Measurements from ENCODE around the gene KCNK7.

The KCNK7 gene

GRCh38 chr11:65580756-65581155 lies 14.8 kb downstream of the KCNK7 start:
- H3K4me2 ChIP-seq (ENCODE audit: low read depth, low read length, poor library complexity, severe bottlenecking) = no peak overlapping the region
- H4K20me1 ChIP-seq (ENCODE audit: low read depth, low read length) = no peaks in the 10 kb centered on the region
- no peak overlapping the region for H3K9ac ChIP-seq (ENCODE audit: low read length)
- no peaks in the 10 kb centered on the region for H3K9me2 ChIP-seq (replicated peaks; ENCODE audit: insufficient read depth, low read length)
- TF ChIP-seq EZH2phosphoT487 (conservative IDR thresholded peaks at IDR 0.05; ENCODE audit: low read length) = no peak
- TF ChIP-seq, protein P1, sequence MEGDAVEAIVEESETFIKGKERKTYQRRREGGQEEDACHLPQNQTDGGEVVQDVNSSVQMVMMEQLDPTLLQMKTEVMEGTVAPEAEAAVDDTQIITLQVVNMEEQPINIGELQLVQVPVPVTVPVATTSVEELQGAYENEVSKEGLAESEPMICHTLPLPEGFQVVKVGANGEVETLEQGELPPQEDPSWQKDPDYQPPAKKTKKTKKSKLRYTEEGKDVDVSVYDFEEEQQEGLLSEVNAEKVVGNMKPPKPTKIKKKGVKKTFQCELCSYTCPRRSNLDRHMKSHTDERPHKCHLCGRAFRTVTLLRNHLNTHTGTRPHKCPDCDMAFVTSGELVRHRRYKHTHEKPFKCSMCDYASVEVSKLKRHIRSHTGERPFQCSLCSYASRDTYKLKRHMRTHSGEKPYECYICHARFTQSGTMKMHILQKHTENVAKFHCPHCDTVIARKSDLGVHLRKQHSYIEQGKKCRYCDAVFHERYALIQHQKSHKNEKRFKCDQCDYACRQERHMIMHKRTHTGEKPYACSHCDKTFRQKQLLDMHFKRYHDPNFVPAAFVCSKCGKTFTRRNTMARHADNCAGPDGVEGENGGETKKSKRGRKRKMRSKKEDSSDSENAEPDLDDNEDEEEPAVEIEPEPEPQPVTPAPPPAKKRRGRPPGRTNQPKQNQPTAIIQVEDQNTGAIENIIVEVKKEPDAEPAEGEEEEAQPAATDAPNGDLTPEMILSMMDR (IDR thresholded peaks at IDR 0.05; ENCODE audit: insufficient read depth, low read length, poor library complexity, severe bottlenecking) = no peak
- H3K79me2 ChIP-seq (ENCODE audit: insufficient read depth, low read length) = no peaks in the 10 kb centered on the region
- no peaks in the 10 kb centered on the region for H3K9me3 ChIP-seq (ENCODE audit: insufficient read depth, low read length)
- no peaks in the 10 kb centered on the region for H3K36me3 ChIP-seq (ENCODE audit: low read length)
- H3K27ac ChIP-seq (ENCODE audit: low read depth, low read length) = no peak overlapping the region
- no peak overlapping the region for H2AFZ ChIP-seq (ENCODE audit: low read depth, low read length, severe bottlenecking)
- no peaks in the 10 kb centered on the region for H3K27me3 ChIP-seq (ENCODE audit: low read length)
- no peak overlapping the region for H3K4me3 ChIP-seq (ENCODE audit: insufficient read depth, low read length, poor library complexity, severe bottlenecking)
- no peaks in the 10 kb centered on the region for H3F3A ChIP-seq (ENCODE audit: insufficient read depth)

GRCh38 chr11:65580031-65580692 lies 15.4 kb downstream of the KCNK7 start:
- Histone ChIP-seq H3K27me3 (ENCODE audit: low read length) (no peaks in the 10 kb centered on the region), H3F3A (ENCODE audit: insufficient read depth) (peaks cover 5% of the 10 kb centered on the region), H4K20me1 (ENCODE audit: low read depth, low read length) (no peaks in the 10 kb centered on the region), H3K9me2 (replicated peaks; ENCODE audit: insufficient read depth, low read length) (no peaks in the 10 kb centered on the region), H3K36me3 (ENCODE audit: low read length) (no peaks in the 10 kb centered on the region), H3K4me2 (ENCODE audit: low read depth, low read length, poor library complexity, severe bottlenecking) (no peak overlapping the region), H3K9ac (ENCODE audit: low read length) (no peak overlapping the region), H3K27ac (ENCODE audit: low read depth, low read length) (no peak overlapping the region), H3K79me2 (ENCODE audit: insufficient read depth, low read length) (no peaks in the 10 kb centered on the region), H3K4me3 (ENCODE audit: insufficient read depth, low read length, poor library complexity, severe bottlenecking) (no peak overlapping the region), H3K9me3 (ENCODE audit: insufficient read depth, low read length) (no peaks in the 10 kb centered on the region), H2AFZ (ENCODE audit: low read depth, low read length, severe bottlenecking) (no peak overlapping the region)
- TF ChIP-seq, protein P1 (IDR thresholded peaks at IDR 0.05; ENCODE audit: insufficient read depth, low read length, poor library complexity, severe bottlenecking) = no peak
- no peak for TF ChIP-seq EZH2phosphoT487 (conservative IDR thresholded peaks at IDR 0.05; ENCODE audit: low read length)

DNA sequence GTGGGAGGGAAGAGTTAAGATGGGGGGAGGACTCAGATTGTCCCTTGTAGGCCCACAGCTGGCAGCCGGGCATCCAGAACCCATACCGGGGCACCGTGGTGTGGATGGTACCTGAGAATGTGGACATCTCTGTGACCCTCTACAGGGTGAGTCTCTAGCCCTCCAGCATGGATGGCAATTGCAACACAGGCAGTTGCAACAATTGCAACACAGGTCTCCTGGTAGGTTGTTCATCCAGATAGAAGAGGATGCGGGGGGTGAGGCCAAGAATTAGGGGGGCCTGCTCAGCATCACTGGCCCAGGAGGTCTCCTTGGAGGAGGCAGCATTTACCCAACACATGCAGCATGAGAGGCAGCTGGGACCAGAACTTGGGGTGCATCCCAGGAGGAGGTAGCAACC lies 16.3 kb downstream of the KCNK7 start:
- Histone ChIP-seq H3K36me3 (ENCODE audit: low read length) (no peaks in the 10 kb centered on the region), H3K4me2 (ENCODE audit: low read depth, low read length, poor library complexity, severe bottlenecking) (no peak overlapping the region), H4K20me1 (ENCODE audit: low read depth, low read length) (no peaks in the 10 kb centered on the region), H3K79me2 (ENCODE audit: insufficient read depth, low read length) (no peaks in the 10 kb centered on the region), H3K9ac (ENCODE audit: low read length) (no peak overlapping the region), H3K27me3 (ENCODE audit: low read length) (no peaks in the 10 kb centered on the region), H3K9me3 (ENCODE audit: insufficient read depth, low read length) (no peaks in the 10 kb centered on the region), H3F3A (ENCODE audit: insufficient read depth) (peaks cover 11% of the 10 kb centered on the region), H3K9me2 (replicated peaks; ENCODE audit: insufficient read depth, low read length) (no peaks in the 10 kb centered on the region), H3K27ac (ENCODE audit: low read depth, low read length) (no peak overlapping the region), H2AFZ (ENCODE audit: low read depth, low read length, severe bottlenecking) (no peak overlapping the region), H3K4me3 (ENCODE audit: insufficient read depth, low read length, poor library complexity, severe bottlenecking) (no peak overlapping the region)
- no peak for TF ChIP-seq EZH2phosphoT487 (conservative IDR thresholded peaks at IDR 0.05; ENCODE audit: low read length)
- TF ChIP-seq, protein P1 (IDR thresholded peaks at IDR 0.05; ENCODE audit: insufficient read depth, low read length, poor library complexity, severe bottlenecking) = no peak
